ENCODE measurements around the gene MMEL1. TPM values are rescaled to one million over a fixed set of nuclear protein-coding genes. Genes with fewer than 3 reads are reported as not detected.
"Not testable (repeated sequence)": the region's sequence is repeated elsewhere in the genome, so short reads cannot be mapped to it uniquely, and the experiment has no call there.

MMEL1 gene
- total RNA-seq, 1 donor from 2014 or later, result 4.0 TPM

- peaks cover 6% of the 10 kb centered on the region for H3K27me3 Mint-ChIP-seq (ENCODE audit: unreplicated experiment)
- DNase-seq, result no peak
- H3K9me3 Mint-ChIP-seq (ENCODE audit: unreplicated experiment), result peaks cover 2% of the 10 kb centered on the region
- H3K4me1 Mint-ChIP-seq (ENCODE audit: low read depth, unreplicated experiment), result peaks cover 12% of the 10 kb centered on the region
- TF ChIP-seq CTCF (IDR thresholded peaks at IDR 0.05; ENCODE audit: partially characterized antibody, unreplicated experiment), result no peak
- no peak within 1 kb of the TSS for H3K27ac Mint-ChIP-seq (ENCODE audit: unreplicated experiment)
- no peak within 1 kb of the TSS for H3K4me3 Mint-ChIP-seq (ENCODE audit: unreplicated experiment)
- H3K36me3 Mint-ChIP-seq (ENCODE audit: unreplicated experiment), result no peaks in the 10 kb centered on the region
These were observed 76.5 kb downstream of the MMEL1 start, which contains the start of gene TNFRSF14 for GRCh38 chr1:2556277-2556677. TSS of gene TNFRSF14 (plus strand) at chr1:2556371. CDS start at chr1:2556665, 294 bp downstream.

- Mint-ChIP-seq H3K36me3 (ENCODE audit: unreplicated experiment) (no peaks in the 10 kb centered on the region), H3K4me3 (ENCODE audit: unreplicated experiment) (no peak overlapping the region), H3K9me3 (ENCODE audit: unreplicated experiment) (no peaks in the 10 kb centered on the region), H3K4me1 (ENCODE audit: low read depth, unreplicated experiment) (peaks cover 14% of the 10 kb centered on the region), H3K27ac (ENCODE audit: unreplicated experiment) (no peak overlapping the region), H3K27me3 (ENCODE audit: unreplicated experiment) (peaks cover 5% of the 10 kb centered on the region)
- TF ChIP-seq CTCF (IDR thresholded peaks at IDR 0.05; ENCODE audit: partially characterized antibody, unreplicated experiment), result no peak
- DNase-seq, result no peak
These were observed 77.1 kb downstream of the MMEL1 start for GRCh38 chr1:2555634-2556276.

GRCh38 chr1:2554621-2555387 is 78.0 kb downstream of the MMEL1 start:
- DNase-seq, result no peak
- no peak for TF ChIP-seq CTCF (IDR thresholded peaks at IDR 0.05; ENCODE audit: partially characterized antibody, unreplicated experiment)
- no peak overlapping the region for H3K4me3 Mint-ChIP-seq (ENCODE audit: unreplicated experiment)

GRCh38 chr1:2553871-2554620 is 78.8 kb downstream of the MMEL1 start:
- Mint-ChIP-seq H3K27ac (ENCODE audit: unreplicated experiment) (peak overlapping the region; percentile 57), H3K27me3 (ENCODE audit: unreplicated experiment) (peaks cover 5% of the 10 kb centered on the region), H3K4me3 (ENCODE audit: unreplicated experiment) (no peak overlapping the region), H3K9me3 (ENCODE audit: unreplicated experiment) (no peaks in the 10 kb centered on the region), H3K36me3 (ENCODE audit: unreplicated experiment) (no peaks in the 10 kb centered on the region), H3K4me1 (ENCODE audit: low read depth, unreplicated experiment) (peaks cover 20% of the 10 kb centered on the region)
- TF ChIP-seq CTCF (IDR thresholded peaks at IDR 0.05; ENCODE audit: partially characterized antibody, unreplicated experiment), result no peak
- DNase-seq, result no peak

More at GRCh38 chr1:2554621-2555387, 78.0 kb downstream of the MMEL1 start:
- Mint-ChIP-seq H3K4me1 (ENCODE audit: low read depth, unreplicated experiment) (peaks cover 18% of the 10 kb centered on the region), H3K9me3 (ENCODE audit: unreplicated experiment) (no peaks in the 10 kb centered on the region), H3K27me3 (ENCODE audit: unreplicated experiment) (peaks cover 5% of the 10 kb centered on the region), H3K36me3 (ENCODE audit: unreplicated experiment) (no peaks in the 10 kb centered on the region), H3K27ac (ENCODE audit: unreplicated experiment) (no peak overlapping the region)

- H3K4me3 Mint-ChIP-seq (ENCODE audit: unreplicated experiment); DNase-seq; H3K36me3 Mint-ChIP-seq (ENCODE audit: unreplicated experiment); H3K9me3 Mint-ChIP-seq (ENCODE audit: unreplicated experiment); H3K27ac Mint-ChIP-seq (ENCODE audit: unreplicated experiment); H3K27me3 Mint-ChIP-seq (ENCODE audit: unreplicated experiment): not testable (repeated sequence)
- H3K4me1 Mint-ChIP-seq (ENCODE audit: low read depth, unreplicated experiment), result peaks cover 21% of the 10 kb centered on the region
These were observed 79.7 kb downstream of the MMEL1 start for GRCh38 chr1:2553076-2553475.

Measured in glutamatergic neuron (in vitro differentiated cells).